Anterior cingulate cortex (tissue), 58 donors: Measurements from ENCODE around the gene NABP1.
A peak's percentile ranks its signal among the peaks of the same experiment; 100 is the strongest.

Experiments
- DNase-seq, 58 donors: peaks; one replicate each; lab custom pipeline; 2025; lab: John Stamatoyannopoulos, UW

The NABP1 gene

GRCh38 chr2:191678437-191679100, 633 bp downstream of the NABP1 start:
- DNase-seq = peak in 10 of 58 donors; percentile 1 to 42 (median 20)

GRCh38 chr2:191679818-191680600, 2.1 kb downstream of the NABP1 start:
- DNase-seq = no peak

DNA sequence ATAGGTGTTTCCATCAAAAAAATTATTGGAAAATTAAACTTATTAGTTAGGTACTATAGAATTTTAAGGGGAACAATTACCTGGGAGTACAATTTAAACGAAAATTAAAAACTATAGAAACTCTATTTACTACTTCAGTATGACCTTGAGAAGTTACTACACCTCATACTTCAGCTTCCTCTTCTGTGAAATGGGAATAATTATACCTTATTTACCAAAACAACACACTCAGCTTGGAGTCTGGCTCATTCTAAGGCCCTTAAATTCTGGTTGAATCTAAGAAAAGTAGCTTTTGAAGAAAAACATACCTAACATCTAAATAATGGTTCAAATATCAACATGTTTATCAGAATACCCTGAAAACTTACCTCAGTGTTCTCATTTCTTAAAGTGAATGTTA, 2.7 kb downstream of the NABP1 start:
- no peak for DNase-seq

GRCh38 chr2:191682126-191682525, 4.2 kb downstream of the NABP1 start:
- DNase-seq = no peak

DNA sequence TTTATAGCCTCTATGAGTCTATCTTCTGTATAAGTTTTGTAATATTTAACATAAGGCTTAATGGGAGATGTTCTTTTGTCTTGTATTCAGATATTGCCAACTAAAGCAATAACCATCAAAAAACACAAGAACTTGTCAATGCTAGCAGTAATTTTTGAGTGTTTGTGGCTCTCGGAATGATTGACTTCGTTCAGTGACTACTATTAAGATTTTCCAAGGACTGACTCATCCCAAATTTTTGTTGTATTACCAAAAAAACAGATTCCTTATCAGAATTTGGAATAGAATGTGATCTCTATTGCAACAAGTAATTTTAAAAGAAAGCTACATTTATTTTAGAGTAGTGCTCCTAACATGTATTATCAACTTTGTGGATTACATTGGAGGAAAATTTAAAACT, 8.1 kb downstream of the NABP1 start:
- no peak for DNase-seq

DNA sequence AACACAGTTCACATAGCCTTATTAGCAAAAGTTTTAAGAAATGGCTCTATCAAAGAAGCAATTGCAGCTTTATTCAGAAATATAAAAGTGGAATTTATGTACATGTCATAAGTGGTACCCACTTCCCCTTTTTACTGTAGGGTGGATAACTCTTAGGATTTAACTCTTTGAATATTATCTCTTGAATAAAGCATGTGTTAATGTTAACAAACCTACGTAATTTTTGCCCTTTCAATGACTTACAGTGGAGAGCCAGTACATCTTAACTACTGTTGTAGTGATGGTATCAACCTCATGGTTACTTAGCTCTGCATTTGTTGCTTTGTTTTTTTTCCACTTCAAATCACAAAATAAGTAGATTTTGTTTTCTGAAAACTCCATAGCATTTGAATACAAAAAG, 8.8 kb downstream of the NABP1 start:
- no peak for DNase-seq

DNA sequence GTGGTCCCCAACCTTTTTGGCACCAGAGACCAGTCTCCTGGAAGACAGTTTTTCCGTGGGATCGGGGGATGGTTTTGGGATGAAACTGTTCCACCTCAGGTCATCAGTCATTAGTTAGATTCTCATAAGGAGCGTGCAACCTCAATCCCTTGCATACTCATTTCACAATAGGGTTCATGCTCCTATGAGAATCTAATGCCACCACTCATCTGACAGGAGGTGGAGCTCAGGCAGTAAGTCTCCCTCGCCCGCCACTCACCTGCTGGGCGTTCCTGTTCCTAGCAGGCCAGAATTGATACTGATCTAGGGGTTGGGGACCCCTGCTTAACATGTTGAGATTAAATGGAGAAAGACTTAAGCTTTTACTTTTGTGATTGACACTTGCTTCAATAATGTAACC, 9.9 kb downstream of the NABP1 start:
- DNase-seq = no peak

DNA sequence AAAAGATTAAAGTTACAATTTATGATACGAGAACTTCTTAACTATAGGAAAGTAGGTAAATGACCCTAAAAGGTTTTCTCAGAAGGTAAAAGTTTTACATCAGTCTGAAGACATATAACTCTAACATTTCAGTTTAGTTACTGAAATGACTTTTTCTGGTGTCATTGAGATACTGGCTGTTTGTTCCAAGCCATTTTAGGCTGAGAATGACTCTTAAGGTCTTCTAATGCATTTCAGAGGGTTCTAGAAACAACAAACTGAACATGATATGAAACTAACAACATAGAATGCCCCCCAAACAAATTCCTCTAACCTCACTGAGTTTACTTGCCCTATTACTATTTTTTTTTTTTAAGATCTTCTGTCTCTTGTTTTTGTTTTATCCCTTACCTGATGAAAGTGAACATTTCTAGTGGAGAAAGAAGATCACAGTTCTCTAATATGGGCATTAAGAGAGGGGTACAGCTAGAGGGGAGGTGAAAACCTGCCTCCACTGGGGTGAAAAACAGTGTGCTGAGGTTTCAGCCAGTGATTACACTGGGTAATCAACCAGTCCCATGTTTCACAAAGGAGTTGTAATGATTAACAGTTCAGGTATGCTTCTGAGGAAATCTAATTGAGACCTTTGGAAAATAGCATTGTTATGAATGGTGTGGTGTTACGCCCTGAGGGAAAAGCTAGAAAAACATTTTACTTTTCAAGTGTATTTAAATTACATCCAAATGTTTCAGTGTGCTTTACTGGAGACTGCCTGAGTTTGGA, 11.2 kb downstream of the NABP1 start:
- DNase-seq = no peak

GRCh38 chr2:191690327-191690726, 12.4 kb downstream of the NABP1 start:
- DNase-seq = no peak

GRCh38 chr2:191691016-191691735, 13.2 kb downstream of the NABP1 start:
- peak in 6 of 58 donors; percentile 4 to 46 (median 20) for DNase-seq

DNA sequence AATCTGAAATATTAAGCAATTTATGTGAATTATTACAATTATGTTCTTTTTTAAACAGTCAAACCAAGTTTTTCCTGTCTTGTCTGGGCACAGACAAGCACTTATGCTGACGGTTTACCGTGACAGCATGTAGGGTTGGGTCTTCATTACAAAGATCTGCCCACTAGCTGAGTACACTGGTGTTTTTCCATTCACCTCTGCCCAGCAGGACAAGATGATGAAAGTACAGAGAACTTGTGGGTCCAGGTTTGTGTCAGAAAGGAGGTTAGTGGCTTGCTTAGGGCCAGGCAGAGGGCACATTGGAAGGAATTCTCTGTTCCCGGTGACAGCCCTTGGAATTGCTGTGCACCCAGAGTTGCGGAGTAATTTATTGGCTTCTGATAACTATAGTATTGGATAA, 14.0 kb downstream of the NABP1 start:
- no peak for DNase-seq

DNA sequence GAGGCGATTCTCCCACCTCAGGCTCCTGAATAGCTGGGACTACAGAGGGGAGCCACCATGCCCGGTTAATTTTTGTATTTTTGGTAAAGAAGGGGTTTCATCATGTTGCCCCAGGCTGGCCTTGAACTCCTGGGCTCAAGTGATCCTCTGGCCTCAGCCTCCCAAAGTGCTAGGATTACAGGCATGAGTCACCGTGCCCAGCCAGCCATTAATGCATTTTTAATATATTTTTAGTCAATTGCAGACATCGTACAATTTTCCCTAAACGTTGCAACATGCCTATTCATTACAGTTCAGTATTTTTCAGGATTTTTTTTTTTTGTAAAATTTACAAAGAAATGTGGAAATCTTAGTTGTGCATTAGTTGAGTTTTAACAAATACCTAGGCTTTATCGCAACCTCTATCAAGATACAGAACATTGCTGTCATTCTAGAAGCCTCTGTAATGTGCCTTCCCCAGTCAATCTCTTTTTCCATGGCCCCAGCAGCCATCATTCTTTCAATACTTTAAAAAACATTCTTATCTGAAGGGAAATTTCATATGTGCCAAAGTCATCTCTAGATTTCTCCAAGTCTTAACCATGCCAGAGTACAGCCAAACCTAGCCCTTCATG, 14.7 kb downstream of the NABP1 start:
- no peak for DNase-seq

DNA sequence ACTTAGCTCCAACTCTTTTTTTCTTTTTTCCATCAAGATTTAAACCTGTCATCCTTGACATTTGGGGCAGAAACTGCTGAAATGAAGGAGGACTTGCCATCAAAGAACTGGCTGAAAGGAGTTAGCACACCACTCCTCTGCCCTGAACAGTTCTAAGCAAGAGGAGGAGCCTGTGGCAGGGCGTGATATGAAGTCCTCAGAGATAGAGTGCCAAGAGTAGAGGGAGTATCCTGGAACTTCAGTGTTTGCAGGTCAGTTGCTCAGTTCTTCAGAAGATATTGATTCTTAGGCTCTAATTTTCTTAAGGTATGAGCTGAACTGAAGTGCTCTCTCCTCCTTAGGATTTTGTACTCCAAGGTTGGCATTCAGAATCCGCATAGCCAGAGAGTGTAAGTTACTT, 15.2 kb downstream of the NABP1 start:
- DNase-seq = no peak

- no peak for DNase-seq
Observed at GRCh38 chr2:191693778-191694177, 15.8 kb downstream of the NABP1 start.

DNA sequence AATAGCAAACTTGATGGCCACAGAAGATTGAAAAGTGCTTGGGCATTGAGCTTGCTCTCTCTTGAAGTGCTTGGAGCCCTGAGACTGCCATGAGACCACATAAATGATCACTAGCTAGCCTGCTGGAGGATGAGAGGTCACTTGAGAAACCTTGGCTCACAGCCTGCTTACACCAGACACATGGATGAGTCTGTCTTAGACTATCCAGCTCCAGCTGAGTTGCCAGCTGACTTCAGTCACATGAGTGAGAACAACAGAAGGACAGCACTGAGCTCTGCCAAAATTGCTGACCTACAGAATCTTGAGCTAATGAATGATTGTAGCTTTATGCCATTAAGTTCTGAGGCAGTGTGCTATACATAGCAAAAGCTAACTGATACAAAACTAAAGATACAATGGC, 18.1 kb downstream of the NABP1 start:
- DNase-seq = peak in 5 of 58 donors; percentile 2 to 68 (median 9)

GRCh38 chr2:191696966-191697365, 19.0 kb downstream of the NABP1 start:
- DNase-seq = no peak

GRCh38 chr2:191697870-191698269, 19.9 kb downstream of the NABP1 start:
- DNase-seq = no peak

DNA sequence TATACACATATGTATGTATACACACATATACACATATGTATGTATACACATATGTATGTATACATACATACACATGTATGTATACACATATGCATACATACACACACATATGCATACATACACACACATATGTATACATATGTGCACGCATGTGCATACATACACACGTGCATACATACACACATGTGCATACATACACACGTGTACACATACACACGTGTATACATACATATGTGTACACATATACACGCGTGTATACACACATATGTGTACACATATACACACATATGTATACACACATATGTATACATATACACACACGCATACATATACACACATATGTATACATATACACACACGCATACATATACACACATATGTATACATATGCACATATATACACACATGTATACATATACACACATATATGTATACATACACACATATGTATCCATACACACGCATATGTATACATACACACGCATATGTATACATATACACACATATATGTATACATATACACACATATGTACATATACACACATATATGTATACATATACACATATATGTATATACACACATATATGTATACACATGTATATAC, 21.5 kb downstream of the NABP1 start:
- no peak for DNase-seq

GRCh38 chr2:191701029-191701428, 23.1 kb downstream of the NABP1 start:
- no peak for DNase-seq

DNA sequence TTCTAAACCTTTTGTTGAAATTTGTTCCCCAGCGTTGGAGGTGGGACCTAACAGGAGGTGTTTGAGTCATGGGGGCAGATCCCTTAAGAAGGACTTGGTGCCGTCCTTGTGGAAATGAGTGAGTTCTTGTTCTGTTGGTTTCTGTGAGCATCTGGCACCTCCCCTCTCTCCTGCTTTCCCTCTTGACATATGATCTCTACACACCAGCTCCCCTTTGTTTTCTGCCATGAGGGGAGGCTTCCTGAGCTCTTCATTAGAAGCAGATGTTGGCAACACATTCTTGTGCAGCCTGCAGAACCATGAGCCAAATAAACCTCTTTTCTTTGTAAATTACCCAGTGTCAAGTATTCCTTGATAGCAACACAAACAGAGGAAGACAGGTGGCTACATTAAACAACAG, 23.8 kb downstream of the NABP1 start:
- DNase-seq = no peak
